Measurements from ENCODE around the gene UBN1. TPM values are rescaled to one million over a fixed set of nuclear protein-coding genes. Genes with fewer than 3 reads are reported as not detected.

UBN1 gene, protein sequence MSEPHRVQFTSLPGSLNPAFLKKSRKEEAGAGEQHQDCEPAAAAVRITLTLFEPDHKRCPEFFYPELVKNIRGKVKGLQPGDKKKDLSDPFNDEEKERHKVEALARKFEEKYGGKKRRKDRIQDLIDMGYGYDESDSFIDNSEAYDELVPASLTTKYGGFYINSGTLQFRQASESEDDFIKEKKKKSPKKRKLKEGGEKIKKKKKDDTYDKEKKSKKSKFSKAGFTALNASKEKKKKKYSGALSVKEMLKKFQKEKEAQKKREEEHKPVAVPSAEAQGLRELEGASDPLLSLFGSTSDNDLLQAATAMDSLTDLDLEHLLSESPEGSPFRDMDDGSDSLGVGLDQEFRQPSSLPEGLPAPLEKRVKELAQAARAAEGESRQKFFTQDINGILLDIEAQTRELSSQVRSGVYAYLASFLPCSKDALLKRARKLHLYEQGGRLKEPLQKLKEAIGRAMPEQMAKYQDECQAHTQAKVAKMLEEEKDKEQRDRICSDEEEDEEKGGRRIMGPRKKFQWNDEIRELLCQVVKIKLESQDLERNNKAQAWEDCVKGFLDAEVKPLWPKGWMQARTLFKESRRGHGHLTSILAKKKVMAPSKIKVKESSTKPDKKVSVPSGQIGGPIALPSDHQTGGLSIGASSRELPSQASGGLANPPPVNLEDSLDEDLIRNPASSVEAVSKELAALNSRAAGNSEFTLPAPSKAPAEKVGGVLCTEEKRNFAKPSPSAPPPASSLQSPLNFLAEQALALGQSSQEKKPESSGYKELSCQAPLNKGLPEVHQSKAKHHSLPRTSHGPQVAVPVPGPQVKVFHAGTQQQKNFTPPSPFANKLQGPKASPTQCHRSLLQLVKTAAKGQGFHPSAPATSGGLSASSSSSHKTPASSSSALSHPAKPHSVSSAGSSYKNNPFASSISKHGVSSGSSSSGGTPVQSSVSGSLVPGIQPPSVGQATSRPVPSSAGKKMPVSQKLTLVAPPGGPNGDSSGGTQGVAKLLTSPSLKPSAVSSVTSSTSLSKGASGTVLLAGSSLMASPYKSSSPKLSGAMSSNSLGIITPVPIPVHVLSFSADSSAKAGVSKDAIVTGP (N-terminal part only)
- total RNA-seq: 10 to 100 TPM; 28.0 to 33.6 TPM
- long read RNA-seq, partial matches to known transcripts: 16 of 22 reads
- long read RNA-seq, other reads (novel, unspliced or antisense): 6 of 22 reads

DNA sequence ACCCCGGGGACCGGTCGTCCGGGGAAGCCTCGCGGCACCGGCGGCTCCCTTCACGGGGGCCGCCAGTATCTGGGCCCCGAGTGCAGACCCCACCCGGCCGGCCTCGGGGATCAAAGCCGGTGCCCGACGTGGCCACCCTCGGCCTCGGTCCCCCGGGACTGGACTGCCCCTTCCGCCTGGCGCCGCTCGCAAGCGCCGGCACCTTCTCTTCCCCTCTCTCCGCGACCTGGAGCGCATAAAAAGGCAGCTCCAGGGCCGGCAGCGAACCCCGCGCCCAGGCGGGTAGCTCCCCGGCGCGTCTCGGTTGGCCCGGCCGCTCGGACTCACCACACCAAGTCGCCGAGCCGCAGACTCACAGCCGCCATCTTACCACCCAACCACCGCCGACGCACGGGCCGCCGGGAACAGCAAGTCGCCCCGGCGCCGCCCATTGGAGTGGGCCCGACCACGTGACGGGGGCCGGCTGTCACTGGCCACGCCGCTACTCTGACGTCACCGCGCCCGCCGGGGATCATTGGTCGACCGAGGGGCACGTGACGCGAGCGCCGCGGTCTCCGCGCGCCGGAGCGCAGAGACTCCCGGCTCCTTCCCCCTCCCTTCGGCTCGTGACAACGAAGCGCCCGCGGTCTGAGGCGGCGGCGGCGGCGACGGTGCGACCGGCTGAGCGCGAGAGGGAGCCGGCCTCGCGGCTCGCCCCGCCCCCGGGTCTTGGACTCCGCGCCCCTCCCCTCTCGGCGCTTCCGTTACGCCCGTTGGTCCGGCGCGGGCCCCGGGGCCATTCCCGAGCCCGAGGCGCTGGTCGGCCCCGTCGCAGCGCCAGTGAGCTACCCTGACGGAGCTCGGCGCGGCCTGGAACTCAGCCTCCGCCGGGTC lies at the start of gene UBN1, which contains the start of gene GLYR1:
Gene UBN1, plus strand, starts transcription at position 581 of the 873 bp plus-strand sequence. CDS start 5,437 bp downstream, outside the sequence.
Gene GLYR1, minus strand, starts transcription at position 388 of the 873 bp plus-strand sequence. Its CDS starts 23 bp downstream, at position 365.
- peak; percentile 97 to 98 for ATAC-seq
- intact Hi-C loops (cut with DNase I): loop anchor here in 1 of 2 donors (5.0 kb wide), 1 partner anchor 40 kb away; no protein-coding TSS in a partner anchor

DNA sequence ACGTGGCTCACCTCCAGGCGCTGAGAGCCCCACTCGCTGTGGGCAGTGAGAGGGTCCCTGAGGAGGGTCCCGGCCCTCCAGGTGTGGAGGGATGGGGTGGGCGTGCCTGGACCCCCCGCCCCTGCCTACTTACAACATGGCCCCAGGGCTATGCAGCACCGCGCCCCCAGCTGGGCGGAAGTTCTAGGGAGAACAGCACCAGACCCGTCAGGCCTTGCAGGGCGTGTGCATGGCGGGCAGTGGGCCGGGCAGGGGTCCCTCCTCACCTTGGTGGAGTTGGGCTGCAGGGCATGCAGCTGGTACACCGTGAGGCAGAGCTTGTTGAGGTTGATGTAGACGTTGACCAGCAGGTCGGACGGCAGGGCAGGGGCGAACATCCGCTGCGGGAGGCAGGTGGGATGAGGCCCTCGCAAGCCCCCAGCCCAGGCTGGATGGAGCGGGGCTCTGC lies 49.5 kb upstream of the UBN1 start:
- intact Hi-C loops (cut with DNase I): no loop called here
- no peak for ATAC-seq
- DNase-seq: no peak

More for the DNA sequence above, at the start of gene UBN1, which contains the start of gene GLYR1:
- DNase-seq: peak; percentile 100

DNA sequence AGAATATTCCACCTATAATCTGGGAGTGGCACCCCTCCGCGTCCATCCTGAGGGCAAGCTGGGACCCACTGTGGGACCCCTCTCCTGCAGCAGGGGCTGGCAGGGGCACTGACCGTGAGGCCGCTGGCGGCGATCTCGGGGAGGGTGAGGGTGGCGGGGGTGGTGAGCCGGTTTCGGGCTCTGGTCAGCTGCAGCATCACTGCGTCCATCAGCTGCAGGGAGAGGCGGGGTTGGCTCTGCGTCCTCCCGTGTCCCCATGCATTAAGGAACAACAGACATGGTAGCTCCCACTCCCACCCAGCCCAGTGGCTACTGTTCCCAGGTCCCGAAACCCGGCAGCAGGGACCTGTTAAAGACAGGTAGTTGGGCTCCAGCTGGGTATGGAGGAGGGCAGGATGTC lies 48.8 kb upstream of the UBN1 start:
- intact Hi-C loops (cut with DNase I): no loop called here
- DNase-seq (no peak), ATAC-seq (no peak)

DNA sequence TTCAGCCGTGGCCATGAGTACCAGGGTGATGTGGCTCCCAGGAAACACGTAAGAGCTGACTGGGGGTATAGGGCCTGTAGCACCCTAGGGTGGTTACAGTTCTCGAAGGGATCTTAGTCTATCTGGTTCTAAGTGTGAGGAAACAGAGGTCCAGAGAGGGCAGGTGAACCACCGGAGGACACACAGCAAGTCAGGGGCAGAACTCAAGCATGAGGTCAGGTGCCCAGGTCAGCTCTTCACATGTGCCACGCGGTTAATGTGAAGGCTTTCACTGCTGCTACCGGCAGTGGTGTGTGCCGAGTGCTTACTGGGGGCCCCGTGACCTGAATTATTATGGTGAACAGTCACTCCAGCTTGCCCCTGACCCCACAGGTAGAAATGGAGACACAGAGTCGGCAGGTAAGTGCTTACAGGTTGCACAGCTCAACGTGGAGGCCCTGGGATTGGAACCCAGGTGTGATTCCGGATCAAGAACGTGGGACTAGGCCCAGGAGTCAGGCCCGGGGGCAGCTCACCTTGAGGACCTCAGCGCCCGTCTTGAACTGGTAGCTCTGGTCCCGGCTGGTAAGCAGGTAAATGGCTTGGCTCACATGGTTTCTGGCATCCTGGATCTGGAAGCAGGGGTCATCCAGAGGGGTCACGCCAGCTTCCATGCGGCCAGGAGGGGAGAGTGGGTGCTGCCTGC lies 48.0 kb upstream of the UBN1 start:
- intact Hi-C loops (cut with DNase I): no loop called here
- DNase-seq (no peak), ATAC-seq (no peak)

DNA sequence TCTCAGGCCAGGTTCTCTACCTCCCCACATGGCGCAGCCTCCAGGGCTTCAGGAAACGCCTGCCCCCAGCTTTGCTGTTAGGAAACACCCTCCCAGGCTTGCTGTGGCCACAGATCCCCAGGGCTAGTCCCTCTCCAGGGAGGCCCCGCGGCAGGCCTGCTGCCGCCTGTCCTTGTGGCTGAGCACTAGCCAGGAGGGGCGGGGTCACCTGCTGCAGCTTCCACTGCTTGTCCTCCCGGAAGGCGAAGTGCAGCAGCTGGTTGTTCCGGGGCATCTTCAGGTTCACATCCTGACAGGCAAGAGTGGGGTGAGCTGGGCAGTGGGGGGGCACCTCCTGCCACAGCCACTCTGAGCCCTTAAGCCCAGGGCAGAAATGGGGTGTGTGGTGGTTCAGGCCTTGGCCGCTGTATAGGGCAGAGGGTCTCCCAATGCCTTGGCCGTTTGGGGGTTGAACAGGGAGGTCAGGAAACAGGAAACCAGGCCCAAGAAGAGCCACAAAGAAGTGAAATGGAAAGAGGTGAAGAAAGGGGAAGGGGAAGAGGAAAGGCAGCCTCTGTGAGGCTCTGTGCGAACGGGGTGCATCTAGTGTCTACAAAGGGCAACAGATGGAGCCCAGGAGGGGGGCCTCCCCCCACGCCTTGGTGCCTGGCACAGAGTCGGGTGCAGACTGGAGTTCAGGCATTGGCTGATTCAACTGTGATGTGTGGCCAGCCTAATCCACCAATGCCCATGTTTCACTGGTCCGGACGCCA lies 46.8 kb upstream of the UBN1 start:
- DNase-seq: peak; percentile 52
- intact Hi-C loops (cut with DNase I): no loop called here
- ATAC-seq: no peak

DNA sequence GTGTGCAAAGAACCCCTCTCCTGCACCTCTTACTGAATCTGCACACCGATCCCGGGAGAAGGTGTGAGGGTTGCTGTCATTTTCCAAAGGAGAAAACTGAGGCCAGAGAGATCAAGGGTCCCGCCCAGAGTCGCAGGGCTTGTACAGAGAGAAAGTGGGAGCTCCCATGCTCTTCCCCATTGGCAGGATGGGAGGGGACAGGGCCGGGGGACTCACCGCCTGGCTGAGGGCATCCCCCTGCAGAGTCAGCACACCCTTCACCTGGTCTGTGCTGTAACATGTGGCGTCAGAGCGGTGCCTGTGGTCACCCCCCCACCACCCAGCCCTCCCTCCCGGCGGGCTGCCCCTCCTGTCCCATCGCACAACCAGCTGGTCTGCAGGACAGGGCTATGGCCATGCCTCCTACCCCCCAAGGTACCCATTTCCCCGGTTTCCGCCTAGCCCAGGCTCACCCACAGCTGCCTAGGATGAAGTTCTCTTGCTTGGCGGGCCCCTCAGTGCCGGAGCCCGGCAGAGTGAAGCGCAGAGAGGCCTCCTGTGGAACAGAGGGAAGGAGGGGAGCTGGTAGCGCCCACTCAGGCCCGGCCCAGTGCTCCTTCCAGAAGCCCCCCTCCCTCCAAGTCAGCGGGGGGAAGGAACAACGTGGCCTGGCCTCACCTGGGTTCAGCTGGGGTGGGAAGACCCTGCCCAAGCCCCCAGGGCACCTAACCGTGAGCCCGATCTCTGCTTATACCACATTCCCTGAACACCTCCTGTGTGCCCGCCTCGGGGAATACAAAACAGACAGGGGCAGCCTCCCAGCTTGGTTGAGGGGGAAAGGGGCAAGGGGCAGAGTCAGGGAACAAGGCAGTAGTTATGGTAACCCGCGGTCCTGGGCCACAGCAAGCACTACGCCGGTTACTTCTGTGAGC lies 46.0 kb upstream of the UBN1 start:
- ATAC-seq: no peak
- intact Hi-C loops (cut with DNase I): no loop called here
- no peak for DNase-seq

DNA sequence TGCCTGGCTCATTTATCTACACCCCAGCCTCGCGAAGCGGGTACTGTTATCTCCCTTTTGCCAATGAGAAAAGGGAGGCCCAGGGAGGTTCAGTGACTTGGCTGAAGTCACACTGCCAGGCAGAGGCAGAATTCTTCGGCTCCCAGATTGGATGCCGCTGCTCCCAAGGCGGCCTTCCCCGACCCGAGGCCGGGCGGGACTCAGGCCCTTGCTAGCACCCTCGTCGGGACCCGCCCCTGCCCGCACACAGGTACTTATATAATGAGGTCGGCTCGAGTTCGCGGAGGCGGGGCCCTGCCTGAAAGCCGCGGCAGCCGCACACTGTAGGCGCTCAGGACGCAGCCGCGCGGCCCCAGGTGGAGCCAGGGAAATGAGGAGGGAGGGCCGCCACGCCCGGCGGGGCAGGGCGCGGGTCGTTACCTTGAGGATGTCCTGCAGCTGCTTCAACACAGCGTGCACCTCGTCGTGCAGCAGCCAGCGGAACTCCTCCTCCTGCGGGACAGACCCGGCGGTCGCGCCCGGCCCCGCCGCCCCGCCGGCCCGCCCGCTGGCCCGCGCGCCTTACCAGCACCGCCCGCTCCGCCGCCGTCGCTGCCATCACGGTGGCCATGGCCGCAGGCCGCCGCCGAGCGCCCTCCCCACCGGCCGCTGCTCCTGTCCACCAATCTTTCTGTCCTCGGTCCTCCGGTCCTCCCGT lies 45.2 kb upstream of the UBN1 start, which contains the start of gene ROGDI:
Gene ROGDI, minus strand, starts transcription at position 672 of the 697 bp plus-strand sequence. Its CDS starts 62 bp downstream, at position 610.
- ATAC-seq (peak; percentile 35 to 45), DNase-seq (peak; percentile 82)
- intact Hi-C loops (cut with DNase I): no loop called here

DNA sequence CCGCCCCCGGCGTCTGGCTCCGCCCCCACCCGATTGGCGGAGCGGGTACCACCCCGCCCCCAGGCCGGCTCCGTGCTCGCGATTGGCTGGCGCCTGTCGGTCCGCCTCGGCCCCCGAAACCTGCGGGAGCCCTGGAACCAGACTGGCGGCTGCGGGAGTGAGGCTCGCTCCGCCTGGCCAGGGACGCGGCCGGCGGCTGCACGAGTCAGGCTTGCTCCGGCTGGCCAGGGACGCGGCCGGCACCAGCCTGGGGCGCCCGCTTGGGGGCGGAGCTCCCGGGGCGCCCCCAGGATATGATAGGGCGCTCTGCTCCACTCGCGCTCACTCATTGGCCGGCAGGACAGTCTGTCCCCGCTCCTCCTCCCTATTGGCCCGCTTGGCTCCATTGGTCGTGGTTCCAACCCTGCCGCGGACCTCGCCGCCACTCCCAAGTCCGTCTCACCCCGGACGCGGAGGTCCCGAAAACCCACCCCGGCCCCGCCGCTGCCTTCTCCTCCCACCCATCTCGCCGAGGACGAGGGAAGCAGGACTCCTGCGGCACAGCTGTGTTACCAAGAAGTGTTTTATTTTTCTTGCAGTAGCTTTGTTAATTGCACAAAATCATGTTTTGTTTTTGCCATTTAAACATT lies 44.5 kb upstream of the UBN1 start:
- intact Hi-C loops (cut with DNase I): no loop called here
- peak; percentile 96 to 97 for ATAC-seq

DNA sequence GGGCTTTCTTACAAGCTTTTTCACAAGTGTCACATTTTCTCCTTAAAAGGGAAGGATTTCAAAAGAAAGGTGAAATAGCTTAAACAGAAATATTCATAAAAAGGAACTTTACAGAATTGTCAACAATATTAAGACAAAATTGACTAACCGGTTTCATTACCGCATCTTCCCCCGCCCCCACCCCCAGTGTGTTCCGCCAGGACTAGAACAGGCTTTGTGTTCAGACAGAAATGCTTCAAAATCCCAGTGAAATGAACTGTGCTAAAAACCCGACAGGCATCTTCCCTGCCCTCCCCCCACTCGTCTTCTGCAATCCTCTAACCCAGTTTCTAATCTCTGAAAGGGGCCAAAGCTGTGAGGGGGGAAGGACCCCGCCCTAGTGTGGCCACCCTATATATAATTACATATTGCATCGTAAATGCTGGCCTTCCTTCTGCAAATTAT lies 43.9 kb upstream of the UBN1 start:
- DNase-seq (no peak), ATAC-seq (no peak)
- intact Hi-C loops (cut with DNase I): no loop called here

More for the DNA sequence above, 44.5 kb upstream of the UBN1 start:
- peak; percentile 94 for DNase-seq

DNA sequence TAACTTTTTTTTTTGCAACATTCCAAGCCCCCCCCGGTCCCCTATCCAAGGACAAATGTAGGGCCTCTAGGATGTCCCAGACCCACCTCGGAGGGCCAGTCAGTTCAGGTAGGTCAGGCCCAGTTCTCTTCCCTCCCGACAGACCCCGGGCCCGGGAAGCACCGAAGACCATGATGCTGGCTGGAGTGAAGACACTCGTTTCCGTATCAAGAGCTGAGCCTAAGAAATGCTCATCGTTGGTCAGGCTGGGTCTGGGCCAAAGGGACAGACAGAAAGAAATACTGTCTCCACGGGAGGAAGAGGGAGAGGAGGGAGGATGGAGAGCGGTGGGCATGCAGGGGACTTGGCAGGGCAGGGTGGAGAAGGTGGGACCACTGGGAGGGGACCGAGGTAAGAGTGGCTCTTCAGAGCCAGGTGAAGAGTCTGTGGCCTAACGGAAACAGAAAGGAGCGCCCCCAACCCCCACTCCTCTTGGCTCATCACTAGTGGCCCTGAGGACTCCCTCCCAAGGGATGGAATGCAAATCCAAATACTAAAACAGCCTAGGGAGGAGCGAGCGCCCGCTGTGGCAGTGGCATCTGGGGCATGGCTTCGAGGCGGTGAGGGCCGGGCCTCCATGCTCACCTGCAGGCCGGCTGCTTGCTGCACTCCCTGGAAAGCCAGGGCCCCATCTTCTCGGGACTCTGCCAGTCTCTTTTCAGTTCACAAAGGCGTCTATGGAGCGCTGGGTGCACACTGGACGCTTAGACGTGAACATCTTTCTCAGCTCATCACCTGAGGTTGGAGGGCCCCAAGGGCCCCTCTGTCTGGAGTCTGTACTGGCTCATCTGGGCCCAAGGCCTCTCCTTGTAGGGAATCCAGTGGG lies 43.2 kb upstream of the UBN1 start:
- ATAC-seq (no peak), DNase-seq (no peak)
- intact Hi-C loops (cut with DNase I): loop anchor here in 1 of 2 donors (2.0 kb wide), 1 partner anchor 153 kb away; no protein-coding TSS in a partner anchor

DNA sequence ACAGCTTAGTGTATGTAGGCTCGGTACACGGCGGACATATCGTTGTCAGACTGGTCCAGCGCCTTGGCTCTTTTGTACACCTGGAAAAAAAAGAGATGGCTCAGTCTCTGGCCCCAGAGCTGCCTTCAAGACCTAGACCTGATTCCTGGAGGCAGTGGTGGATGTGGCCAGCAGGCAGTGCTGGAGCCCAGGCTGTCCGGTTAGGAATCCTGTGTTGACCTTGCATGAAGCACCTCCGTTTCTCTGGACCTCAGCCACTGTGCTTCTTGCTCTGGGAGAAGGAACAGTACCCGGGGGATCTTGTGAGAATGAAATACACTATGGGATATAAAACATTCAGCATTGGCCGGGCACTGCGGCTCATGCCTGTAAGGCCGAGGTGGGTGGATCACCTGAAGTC lies 42.0 kb upstream of the UBN1 start:
- ATAC-seq: no peak
- intact Hi-C loops (cut with DNase I): loop anchor here in 1 of 2 donors (2.0 to 5.0 kb wide), 2 partner anchors 42 to 152 kb away; partner anchors contain the start of genes GLYR1 and UBN1
- peak; percentile 43 for DNase-seq

DNA sequence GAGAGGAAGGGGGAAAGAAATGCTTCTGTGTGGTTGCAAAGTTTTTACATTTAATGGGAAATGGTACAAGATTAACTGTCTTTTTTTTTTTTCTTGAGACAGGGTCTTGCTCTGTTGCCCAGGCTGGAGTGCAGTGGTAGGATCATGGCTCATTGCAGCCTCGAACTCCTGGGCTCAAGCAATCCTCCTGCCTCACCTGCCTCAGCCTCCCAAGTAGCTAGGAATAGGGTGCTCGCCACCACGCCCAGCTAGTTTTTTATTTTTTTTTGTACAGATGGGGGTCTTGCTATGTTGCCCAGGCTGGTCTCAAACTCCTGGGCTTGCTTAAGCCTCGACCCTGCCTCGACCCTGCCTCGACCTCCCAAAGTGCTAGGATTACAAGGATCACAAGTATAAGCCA lies 41.0 kb upstream of the UBN1 start:
- ATAC-seq (no peak), DNase-seq (no peak)
- intact Hi-C loops (cut with DNase I): loop anchor here in 1 of 2 donors (5.0 kb wide), 1 partner anchor 41 kb away; the partner anchor contains the start of genes GLYR1 and UBN1

DNA sequence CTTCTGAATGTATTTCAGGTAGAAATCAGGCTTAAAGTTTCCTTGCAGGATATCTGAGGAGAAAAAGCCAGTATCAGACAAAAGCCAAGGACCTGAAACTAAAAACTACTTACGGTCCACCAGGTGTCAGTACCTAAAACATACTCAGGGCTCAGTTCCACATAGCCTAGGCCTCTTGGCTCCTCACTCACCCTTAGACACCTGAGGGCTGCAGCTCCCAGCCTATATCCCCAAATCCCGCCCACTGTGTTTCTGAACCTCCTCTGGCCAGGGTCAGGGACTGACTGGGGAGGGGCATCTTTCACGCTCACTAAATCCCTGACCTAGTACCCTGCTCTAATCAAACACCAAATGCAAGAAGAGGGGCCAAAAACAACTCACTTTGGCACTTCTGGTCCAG lies 36.0 kb upstream of the UBN1 start:
- DNase-seq (no peak), ATAC-seq (no peak)
- intact Hi-C loops (cut with DNase I): no loop called here

DNA sequence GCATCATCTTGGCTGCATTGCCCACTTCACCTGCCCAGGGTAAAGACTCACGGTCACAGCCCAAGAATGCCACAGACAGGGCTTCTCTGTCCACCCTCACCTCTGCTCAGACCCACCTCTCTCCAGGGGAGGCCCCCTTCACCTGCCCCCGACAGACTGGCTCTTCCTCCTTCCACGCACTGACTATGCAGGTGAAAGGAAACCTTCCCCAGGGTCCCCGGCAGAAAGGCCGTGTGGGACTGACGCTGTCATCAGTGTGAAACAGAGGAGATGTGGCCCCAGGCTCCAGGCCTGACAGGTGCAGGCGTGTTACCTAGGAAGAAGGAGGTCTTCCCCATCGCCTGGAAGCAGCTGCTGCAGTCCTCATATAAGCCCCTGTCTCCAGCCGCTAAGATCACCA lies 35.5 kb upstream of the UBN1 start:
- intact Hi-C loops (cut with DNase I): no loop called here
- ATAC-seq (no peak), DNase-seq (no peak)
